Lung (tissue), 12 donors: ENCODE results near the gene FAHD2A. TPM values are rescaled to one million over a fixed set of nuclear protein-coding genes. Genes with fewer than 3 reads are reported as not detected.
"Not testable (repeated sequence)": the region's sequence is repeated elsewhere in the genome, so short reads cannot be mapped to it uniquely, and the experiment has no call there.

ENCODE experiments used
- ATAC-seq: fragments of 200-7000 bp; cut with Tn5 transposase; one replicate; pipeline ENCODE4 v1.9.1; 2020; ENCODE audit warnings: moderate number of reproducible peaks; ENCODE audit not compliant: insufficient read depth, low FRiP score
- DNase-seq, 3 donors: peaks; one replicate each; pipeline ENCODE4 v3.0.0-alpha.2; 2013 to 2017
- H3K27ac ChIP-seq, 2 donors: one replicate each; pipeline ENCODE4 v1.5.1; 2013; ENCODE audit warnings: mild to moderate bottlenecking in 2 of 2, moderate library complexity in 2 of 2, control low read depth in 1 of 2, inconsistent platforms in 1 of 2, low read depth in 1 of 2, low read length in 1 of 2
- H3K27me3 ChIP-seq, 3 donors: one replicate each; pipeline ENCODE4 v1.5.1; 2013; ENCODE audit warnings: low read length in 2 of 3; ENCODE audit not compliant: control insufficient read depth in 3 of 3, insufficient read depth in 3 of 3
- H3K36me3 ChIP-seq, 4 donors: one replicate each; pipeline ENCODE4 v1.5.1; 2013; ENCODE audit warnings: low read length in 4 of 4, mild to moderate bottlenecking in 1 of 4, moderate library complexity in 1 of 4; ENCODE audit not compliant: control insufficient read depth in 4 of 4, insufficient read depth in 4 of 4
- H3K4me1 ChIP-seq, 5 donors: one replicate each; pipeline ENCODE4 v1.5.1; 2013; ENCODE audit warnings: low read length in 5 of 5, mild to moderate bottlenecking in 2 of 5, moderate library complexity in 1 of 5; ENCODE audit not compliant: control insufficient read depth in 5 of 5, insufficient read depth in 5 of 5
- H3K4me3 ChIP-seq: one replicate; pipeline ENCODE4 v1.5.1; 2013; ENCODE audit warnings: mild to moderate bottlenecking, control low read depth, moderate library complexity
- H3K9ac ChIP-seq, 2 donors: one replicate each; pipeline ENCODE4 v1.5.1; 2013; ENCODE audit warnings: low read length in 2 of 2, control low read depth in 1 of 2; ENCODE audit not compliant: insufficient read depth in 1 of 2
- H3K9me3 ChIP-seq, 4 donors: one replicate each; pipeline ENCODE4 v1.5.1; 2013; ENCODE audit warnings: low read length in 3 of 4, mild to moderate bottlenecking in 1 of 4, moderate library complexity in 1 of 4; ENCODE audit not compliant: control insufficient read depth in 4 of 4, insufficient read depth in 3 of 4
- CTCF ChIP-seq: IDR thresholded peaks from 2 replicates; pipeline ENCODE4 v1.5.1; 2012; ENCODE audit warnings: mild to moderate bottlenecking; ENCODE audit errors: control extremely low read depth, extremely low read depth
- WGBS, 2 donors: extraction: QIAGEN DNeasy Blood & Tissue Kit; methylation state at CpG; one replicate each; pipeline ENCODE4 v1.1.7; 2013; 5-methylcytosine and 5-hydroxymethylcytosine counted together
- polyA plus RNA-seq, 2 donors: library from polyadenylated mRNA; stranded (reverse); fragments of 200-250 nt; gene quantifications; one replicate each; pipeline ENCODE4 v1.2.1, GENCODE V29; 2013
- total RNA-seq, 2 donors: library from RNA; depleted of rRNA in 1 of 2; stranded (reverse); fragments of >200 nt in 1 of 2; gene quantifications; one replicate each; pipeline ENCODE4 v1.2.1, GENCODE V29; 2014 to 2021
- donor health status: control.
- donor health status: control.
- donor health status: Bipolar disorder and iron deficiency.
- donor health status: healthy.
- donor health status: DM: yes; HTN: yes; CAD: no.

Gene FAHD2A
- total and polyA plus RNA-seq, 4 donors: 12.6 to 38.3 (median 19.6) TPM

GRCh38 chr2:95376311-95377215 is 25.9 kb upstream of the FAHD2A start:
- Histone ChIP-seq H3K9me3 (peaks cover 0 to 6% (median 0%) of the 10 kb centered on the region in 4 donors), H3K27ac (no peak overlapping the region), H3K4me3 (no peak overlapping the region), H3K4me1 (no peaks in the 10 kb centered on the region), H3K27me3 (no peaks in the 10 kb centered on the region), H3K36me3 (no peaks in the 10 kb centered on the region), H3K9ac (no peak overlapping the region)
- 87 to 93% methylated on average over 22 of the region's 22 CpGs for WGBS, 2 donors
- TF ChIP-seq CTCF: no peak
- DNase-seq (no peak), ATAC-seq (no peak)

GRCh38 chr2:95377216-95378123 is 25.0 kb upstream of the FAHD2A start:
- H3K9me3 ChIP-seq: peaks cover 0 to 4% (median 0%) of the 10 kb centered on the region in 4 donors

GRCh38 chr2:95378281-95378680 is 24.2 kb upstream of the FAHD2A start:
- ATAC-seq, H3K9me3 ChIP-seq, H3K36me3 ChIP-seq, H3K4me3 ChIP-seq, H3K9ac ChIP-seq, H3K27ac ChIP-seq, H3K4me1 ChIP-seq, DNase-seq, H3K27me3 ChIP-seq: not testable (repeated sequence)
- WGBS, 2 donors: 96 to 98% methylated on average over 7 of the region's 7 CpGs

More at GRCh38 chr2:95377216-95378123, 25.0 kb upstream of the FAHD2A start:
- ATAC-seq: no peak
- no peaks in the 10 kb centered on the region for H3K27me3 ChIP-seq
- WGBS, 2 donors: 90 to 93% methylated on average over 17 of the region's 17 CpGs
- no peak overlapping the region for H3K4me3 ChIP-seq
- no peak for TF ChIP-seq CTCF
- H3K27ac ChIP-seq: no peak overlapping the region
- no peak overlapping the region for H3K9ac ChIP-seq
- no peaks in the 10 kb centered on the region for H3K36me3 ChIP-seq
- no peaks in the 10 kb centered on the region for H3K4me1 ChIP-seq
- DNase-seq: no peak

- Histone ChIP-seq H3K27me3 (no peaks in the 10 kb centered on the region), H3K36me3 (no peaks in the 10 kb centered on the region), H3K4me1 (peaks cover 0 to 7% (median 0%) of the 10 kb centered on the region in 5 donors), H3K9ac (no peak overlapping the region), H3K27ac (no peak overlapping the region), H3K4me3 (no peak overlapping the region), H3K9me3 (no peaks in the 10 kb centered on the region)
- DNase-seq (no peak), ATAC-seq (no peak)
- no peak for TF ChIP-seq CTCF
- WGBS, 2 donors: 39 to 42% methylated on average over 8 of the region's 8 CpGs
These were observed 23.1 kb upstream of the FAHD2A start for GRCh38 chr2:95379371-95379831.
